Skin of body (tissue), 2 donors: ENCODE results near the gene XRN1. TPM values are rescaled to one million over a fixed set of nuclear protein-coding genes. Genes with fewer than 3 reads are reported as not detected.
"Not testable (repeated sequence)": the region's sequence is repeated elsewhere in the genome, so short reads cannot be mapped to it uniquely, and the experiment has no call there.

Experiments
- DNase-seq: peaks from one replicate; lab custom pipeline; 2025; lab: John Stamatoyannopoulos, UW
- total RNA-seq: library from RNA; depleted of rRNA; stranded (reverse); fragments of >200 nt; gene quantifications from one replicate; pipeline ENCODE4 v1.2.3, GENCODE V29; 2014

Gene XRN1
- total RNA-seq, 1 donor from 2014 or later, result 110 TPM

DNA sequence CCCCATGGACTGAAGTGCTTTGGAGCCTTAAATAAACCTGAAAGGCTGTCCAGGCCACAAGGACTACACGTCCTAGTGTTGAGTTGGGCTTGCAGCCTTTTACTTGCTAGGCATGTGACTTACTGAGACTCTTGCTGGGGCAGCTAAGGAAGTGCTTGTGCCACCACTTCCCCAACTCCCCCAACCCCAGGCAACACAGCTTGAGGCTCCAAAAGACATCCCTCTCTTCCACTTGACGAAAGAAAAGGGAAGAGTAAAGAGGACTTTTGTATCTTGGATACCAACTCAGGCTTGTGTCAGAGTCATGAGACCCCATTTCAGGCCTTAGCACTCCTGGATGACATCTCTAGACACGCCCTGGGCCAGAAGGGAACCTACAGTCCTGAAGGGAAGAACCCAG lies 109.8 kb downstream of the XRN1 start:
- DNase-seq, result no peak

DNA sequence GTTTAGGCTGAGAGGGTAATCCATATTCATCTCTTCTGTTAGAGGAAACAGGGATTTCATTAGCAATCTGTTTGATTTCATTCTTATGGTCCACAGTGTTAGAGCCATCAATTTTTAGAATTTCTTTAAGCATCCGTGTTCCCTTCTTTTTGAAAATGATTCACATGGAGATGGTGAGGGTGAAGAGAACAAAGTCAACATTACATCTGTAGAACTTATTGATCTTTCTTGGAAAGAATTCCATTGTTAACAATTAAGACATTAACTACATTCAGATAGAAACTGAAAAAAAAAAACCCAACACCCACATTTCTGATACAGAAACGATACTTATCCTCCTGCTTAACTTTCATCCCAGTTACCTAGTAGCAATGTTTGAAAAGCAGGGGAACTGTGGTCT lies 115.4 kb downstream of the XRN1 start:
- DNase-seq, result no peak

DNA sequence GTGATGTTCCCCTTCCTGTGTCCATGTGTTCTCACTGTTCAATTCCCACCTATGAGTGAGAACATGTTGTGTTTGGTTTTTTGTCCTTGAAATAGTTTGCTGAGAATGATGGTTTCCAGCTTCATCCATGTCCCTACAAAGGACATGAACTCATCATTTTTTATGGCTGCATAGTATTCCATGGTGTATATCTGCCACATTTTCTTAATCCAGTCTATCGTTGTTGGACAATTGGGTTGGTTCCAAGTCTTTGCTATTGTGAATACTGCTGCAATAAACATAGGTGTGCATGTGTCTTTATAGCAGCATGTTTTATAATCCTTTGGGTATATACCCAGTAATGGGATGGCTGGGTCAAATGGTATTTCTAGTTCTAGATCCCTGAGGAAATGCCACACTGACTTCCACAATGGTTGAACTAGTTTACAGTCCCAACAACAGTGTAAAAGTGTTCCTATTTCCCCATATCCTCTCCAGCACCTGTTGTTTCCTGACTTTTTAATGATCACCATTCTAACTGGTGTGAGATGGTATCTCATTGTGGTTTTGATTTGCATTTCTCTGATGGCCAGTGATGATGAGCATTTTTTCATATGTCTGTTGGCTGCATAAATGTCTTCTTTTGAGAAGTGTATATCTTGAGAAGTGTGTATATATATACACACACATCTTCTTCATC lies 123.4 kb downstream of the XRN1 start:
- DNase-seq, result not testable (repeated sequence)

DNA sequence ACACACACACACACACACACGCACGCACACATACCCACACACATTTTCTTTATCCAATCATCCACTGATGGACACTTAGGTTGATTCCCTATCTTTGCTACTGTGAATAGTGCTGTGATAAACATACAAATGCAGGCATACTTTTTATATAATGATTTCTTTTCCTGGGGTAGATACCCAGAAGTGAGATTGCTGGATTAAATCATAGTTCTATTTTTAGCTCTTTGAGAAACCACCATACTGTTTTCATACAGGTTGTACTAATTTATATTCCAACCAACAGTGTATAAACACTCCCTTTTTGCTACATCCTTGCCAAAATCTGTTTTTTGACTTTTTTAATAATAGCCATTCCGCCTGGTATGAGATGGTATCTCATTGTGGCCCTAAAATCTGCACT lies 127.9 kb downstream of the XRN1 start:
- DNase-seq, result no peak

DNA sequence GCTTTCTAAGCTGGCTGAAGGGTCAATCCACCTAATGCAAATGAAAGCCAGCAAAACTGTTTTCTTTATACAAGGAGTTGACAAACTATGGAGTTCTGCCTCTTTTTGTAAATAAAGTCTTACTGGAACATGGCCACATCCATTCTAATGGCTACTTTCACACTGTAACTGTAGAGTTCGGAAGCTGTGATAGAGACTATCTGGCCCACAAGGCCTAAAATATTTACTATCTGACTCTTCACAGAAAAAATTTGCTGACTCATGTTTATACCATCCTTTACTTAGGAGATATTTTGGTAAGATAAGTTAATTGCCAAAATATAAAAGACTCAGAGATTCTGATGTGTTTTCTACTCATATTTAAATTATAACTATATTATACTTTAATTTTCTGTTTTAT lies 128.7 kb downstream of the XRN1 start:
- no peak for DNase-seq

DNA sequence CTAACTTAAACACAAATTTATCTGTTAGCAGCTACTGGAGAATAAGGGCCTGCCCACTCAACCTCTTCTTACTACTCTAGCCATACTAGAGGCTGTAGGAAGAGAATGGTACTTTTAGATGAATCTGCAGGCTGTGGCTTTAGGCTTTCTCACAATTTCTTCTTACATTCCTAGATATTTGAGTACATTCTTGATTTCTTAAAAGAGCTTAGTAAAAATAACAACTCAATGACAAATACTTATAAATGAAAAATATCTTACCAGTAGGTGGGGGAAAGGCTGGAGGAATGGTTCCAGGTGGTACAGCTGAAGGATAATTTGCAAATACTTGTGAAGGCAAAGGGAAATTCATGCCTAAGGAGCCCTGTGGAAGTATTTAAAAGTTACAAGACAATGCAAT lies 129.5 kb downstream of the XRN1 start:
- DNase-seq, result no peak

DNA sequence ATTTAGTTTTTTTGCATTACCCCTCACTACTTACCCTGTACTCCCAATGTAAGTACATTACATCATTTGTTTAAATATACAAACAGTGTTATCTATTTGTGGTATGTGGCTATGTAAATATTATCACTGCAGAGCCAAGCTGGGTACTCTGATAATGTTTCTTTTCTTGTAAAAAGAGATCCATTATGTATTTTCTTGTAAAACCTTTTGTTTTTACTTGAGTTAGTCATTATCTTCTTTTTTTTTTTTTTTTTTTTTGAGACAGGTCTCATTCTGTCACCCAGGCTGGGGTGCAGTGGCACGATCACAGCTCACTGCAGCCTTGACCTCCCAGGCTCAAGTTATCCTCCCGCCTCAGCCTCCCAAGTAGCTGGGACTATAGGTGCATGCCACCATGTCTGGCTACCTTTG lies 131.9 kb downstream of the XRN1 start:
- not testable (repeated sequence) for DNase-seq

DNA sequence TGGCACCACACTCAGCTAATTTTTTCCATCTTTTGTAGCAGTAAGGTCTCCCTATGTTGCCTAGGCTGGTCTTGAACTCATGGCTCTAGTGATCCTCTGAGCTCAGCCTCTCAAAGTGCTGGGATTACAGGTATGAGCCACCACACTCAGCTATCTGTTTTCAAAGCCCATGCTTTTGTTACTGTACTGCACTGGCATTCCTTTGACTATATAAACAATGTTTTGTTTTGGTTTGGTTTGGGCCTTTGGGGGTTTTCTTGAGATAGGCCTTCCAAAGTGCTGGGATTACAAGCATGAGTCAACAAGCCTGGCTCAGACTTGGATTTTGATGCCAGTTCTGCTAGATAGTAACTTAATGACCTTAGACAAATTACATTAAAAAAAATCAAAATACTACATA lies 132.8 kb downstream of the XRN1 start:
- DNase-seq, result no peak

DNA sequence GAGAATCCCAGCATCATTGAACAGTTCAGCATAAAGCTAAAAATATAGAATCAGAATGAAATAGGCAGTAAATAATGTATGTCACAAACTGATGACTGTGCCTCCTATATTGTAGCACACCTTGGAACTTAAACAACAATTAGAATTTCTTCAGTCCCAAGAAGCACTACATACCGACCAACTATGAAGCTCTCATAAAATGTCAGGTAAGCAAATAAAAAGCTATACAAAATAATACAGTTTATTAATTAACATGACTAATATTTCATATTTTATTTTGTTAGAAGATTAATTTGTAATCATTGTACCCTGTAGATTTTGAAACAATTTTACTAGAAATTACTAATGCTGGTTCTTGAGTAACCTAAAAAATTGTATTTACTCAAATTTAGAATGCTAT lies 137.4 kb downstream of the XRN1 start:
- no peak for DNase-seq

DNA sequence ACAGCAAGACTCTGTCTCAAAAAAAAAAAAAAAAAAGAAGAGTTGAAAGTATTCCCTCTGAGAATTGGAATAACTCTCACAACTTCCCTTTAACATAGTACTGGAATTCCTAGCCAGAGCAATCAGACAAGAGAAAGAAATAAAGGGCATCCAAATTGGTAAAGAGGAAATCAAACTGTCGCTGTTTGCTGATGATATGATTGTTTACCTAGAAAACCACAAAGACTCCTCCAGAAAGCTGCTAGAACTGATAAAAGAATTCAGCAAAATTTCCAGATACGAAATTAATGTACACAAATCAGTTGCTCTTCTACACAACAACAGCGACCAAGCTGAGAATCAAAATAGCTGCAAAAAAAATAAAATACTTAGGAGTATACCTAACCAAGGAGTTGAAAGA lies 145.0 kb downstream of the XRN1 start:
- DNase-seq, result not testable (repeated sequence)

DNA sequence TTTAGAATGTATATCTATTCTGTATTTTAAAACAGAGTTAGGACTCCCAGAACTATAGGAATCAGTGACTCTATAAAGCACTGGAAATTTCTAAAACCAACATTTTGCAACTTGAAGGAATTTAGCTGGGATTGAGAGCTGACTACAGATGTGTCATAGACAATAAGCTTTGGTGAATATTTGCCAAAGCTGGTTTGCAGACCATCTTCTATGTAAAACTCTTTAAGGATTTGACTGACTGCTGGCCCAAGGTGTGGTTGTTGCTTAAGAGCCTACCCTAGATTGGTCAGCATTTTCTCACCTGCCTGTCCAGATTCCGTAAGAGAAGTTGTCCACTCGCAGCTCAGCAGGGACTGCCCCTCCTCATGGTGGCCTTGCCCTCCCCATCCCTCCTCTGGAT lies 149.2 kb downstream of the XRN1 start:
- no peak for DNase-seq

DNA sequence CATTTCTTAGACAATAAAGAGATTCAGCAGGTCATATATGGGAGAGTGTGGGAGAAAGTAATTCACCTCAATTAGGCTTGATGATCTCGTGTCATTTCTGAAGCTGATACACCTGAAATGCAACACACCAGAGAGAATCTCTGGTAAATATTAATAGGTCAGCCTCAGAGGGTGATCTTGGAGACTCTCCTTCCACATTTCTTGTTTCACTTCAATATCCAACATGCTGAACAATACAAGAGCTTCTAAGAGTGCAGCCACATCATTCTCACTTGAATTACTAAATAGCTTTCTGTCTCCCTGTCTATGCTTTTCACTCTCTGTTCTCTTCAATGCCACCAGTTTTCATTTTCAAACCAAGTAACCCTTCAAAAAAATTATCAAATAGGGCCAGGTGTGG lies 151.3 kb downstream of the XRN1 start:
- DNase-seq, result no peak

DNA sequence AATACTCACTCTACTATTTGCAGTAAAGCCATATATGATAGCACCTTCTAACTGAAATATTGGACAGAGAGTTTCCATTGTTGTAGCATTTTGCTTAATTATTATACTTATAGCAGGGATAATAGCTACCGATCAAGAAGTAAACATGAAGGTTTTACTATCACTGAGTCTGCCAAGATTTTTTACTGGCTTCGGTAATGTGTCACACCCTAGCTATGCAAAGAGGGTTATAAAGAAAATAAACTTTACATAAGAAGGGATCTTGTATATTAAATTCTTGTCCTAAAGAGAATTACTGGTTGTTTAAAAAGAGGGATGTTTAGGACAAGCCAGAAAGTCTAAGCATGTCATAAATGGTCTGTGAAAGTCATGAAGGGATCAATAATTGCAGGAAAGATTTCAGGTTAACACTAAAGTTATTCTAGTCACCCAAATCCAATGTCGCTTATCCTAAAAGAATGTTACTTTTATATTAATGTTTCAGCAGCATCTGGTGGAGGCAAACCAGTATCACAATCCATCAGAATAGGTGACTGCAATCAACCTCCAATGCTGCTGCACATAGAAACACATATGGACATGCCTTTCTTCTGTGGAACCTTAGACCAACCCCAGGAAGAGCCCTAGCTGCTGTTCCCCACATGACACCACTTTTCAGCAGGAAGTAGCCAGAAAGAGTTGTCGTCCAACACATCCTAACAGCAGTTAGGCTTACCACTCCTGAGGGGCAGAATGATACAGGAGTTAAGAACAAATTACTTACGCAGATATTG lies 159.8 kb downstream of the XRN1 start:
- DNase-seq, result no peak

DNA sequence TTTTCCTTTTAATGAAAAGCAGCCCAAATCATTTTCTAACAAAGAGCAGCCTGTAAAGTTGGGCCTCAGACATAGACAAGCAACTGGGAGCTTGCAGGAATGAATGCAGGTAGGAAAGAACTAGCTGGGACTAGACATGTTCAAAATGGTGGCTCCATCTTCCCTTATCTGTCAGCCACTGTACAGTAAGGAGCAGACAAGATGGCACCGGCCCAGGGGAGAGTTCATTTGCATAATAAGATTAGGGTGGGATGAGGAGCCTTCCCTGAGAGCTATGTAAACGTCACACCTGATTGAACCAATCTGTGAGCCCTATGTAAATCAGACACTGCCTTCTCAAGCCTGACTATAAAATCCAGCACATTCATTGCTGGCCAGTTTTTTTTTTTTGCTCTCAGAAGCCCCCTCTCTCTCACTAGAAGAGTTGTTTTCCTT lies 162.7 kb downstream of the XRN1 start:
- no peak for DNase-seq

DNA sequence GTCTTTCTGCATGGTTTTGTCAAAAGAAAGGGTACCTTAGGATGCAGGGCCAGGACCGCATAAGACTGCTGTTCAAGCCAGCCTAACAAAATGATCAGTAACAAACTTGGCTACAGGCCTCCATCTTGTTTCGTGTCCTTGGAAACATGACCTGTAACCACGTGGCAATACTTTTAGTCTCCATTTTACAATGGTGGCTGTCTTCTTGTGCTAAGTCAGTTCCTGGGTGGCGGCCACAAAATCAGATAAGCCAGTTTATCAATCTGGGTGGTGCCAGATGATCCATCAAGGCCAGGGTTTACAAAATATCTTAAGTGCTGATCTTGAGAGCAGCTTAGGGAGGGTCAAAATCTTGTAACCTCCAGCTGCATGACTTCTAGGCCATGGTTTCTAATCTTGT lies 165.3 kb downstream of the XRN1 start:
- no peak for DNase-seq

DNA sequence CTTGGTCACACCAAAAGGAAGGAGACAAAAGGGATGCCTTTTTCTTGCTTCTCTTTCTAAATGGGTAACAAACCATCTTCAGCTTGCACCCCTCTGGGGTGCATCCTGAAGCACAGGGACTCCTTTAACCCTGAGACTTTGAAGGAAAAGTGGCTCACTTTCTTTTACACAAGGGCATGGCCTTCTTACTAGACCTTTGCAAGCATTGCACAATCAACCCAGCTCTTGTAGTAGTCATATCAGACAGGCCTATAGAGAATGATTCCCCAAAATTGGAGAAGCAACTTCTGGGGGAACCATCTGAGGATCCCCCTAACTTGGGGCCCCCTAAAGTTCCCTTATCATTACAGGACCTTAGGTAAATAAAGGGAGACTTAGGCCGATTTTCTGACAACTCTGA lies 166.4 kb downstream of the XRN1 start:
- no peak for DNase-seq

DNA sequence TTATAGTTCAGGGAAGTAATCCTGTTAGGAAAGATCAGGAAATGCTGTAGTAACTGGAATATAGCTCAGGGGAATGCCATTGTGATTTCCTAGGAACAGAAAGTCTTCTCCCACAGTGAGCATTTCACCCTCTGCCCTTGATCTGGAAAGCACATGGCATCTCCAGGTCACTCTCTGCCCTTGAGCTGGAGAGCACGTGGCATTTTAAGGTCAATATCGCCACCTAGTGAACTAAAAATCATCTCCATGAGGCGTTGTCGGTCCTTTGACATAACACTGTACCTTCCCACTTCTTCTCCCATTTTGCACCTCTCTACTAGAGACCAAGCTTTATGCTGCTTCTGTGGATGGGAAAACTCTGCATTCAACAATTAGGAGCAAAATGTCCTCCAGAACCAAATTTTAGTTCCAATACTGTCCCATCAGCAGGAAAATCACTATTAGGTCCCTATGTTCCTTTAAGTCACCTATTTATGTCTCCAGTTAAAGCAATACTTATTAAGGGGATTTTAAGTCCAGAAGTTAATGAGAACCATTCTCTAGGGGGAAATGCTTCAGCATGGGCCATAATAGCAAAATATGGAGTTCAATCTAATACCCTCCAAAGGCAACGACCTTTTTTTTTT lies 167.8 kb downstream of the XRN1 start:
- DNase-seq, result peak; percentile 40

DNA sequence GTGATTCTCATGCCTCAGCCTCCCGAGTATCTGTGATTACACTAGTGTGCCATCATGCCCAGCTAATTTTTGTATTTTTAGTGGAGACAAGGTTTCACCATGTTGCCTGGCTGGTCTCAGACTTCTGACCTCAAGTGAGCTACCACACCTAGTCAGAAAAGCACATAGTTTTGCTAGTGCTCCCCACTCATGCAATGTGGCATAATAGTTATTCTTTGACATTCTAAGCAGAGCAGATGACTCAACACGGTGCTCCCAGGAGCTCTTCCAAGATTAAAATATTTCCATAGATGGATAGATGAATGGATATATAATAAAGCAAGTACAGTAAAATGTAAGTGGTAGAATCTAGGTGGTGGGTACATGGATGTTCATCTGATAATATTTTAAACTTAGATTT lies 169.4 kb downstream of the XRN1 start:
- no peak for DNase-seq

DNA sequence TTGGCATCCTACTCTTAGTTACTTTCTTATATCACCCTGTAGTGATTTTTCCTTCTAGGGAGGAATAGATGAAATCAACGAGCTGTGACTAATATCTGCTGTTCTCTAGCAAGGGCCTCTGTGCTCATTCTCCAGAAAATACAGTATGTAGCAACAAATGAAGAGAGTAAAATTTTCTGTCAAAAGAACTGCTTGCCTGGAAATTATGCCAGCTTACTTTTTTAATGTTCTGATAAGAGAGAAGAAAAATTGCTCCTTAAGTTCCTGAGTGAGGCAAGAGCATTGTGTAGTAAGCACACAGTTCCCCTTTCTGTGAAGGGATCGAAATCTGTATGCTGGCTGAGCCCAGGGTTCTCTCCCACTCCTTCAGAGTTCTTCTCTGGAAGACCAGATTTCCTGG lies 171.1 kb downstream of the XRN1 start:
- no peak for DNase-seq

DNA sequence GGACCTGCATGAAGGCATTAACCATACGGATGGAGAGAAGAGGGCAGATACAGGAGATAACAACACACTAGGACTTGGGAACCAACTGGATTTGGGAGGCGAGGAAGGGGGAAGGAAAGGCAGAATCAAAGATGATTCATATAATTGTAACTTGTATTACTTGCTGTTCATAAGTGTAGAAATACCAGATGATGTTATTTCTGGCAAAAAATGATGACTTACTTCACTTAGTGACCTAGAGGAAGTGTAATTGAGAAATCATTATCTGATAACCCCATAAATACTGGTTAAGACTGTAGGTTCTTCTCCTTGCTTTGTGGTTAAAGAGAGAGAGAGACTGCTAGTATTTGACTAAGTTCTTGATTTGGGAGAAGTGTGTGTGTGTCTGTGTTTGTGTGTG lies 172.0 kb downstream of the XRN1 start:
- DNase-seq, result no peak

DNA sequence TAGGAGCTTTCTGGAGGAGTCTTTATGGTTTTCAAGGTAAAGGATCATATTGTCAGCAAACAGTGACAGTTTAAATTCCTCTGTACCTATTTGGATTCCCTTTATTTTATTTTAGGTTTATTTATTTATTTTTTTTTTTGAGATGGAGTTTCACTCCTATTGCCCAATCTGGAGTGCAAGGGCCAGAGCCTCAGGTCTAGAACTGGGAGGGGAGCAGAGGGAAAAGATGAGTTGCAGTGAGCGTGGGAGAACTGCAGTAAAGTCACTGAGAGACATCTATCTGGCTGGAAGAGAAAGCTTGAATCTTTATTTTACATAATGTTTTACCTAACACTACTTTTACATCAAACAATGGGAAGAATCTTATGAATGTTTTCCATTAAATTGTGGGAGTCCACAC lies 172.9 kb downstream of the XRN1 start:
- DNase-seq, result no peak

DNA sequence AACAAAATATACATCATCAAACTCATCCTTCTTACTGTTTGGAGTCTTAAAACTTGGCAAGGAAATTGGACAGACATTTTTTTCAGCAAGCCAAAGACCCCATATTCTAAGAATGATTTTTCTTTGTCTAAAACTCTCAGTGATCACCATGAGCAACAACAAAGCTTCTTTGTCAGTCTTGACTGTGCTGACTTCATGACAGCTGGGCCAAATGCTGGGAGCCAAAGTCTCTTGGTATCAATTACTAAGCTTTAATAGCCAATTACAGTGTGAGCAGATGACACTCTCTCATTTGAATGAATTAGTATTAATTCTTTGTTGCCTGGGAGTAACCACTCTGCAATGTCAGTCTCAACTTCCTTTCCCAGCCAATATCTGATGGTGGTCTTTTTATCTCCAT lies 174.3 kb downstream of the XRN1 start:
- no peak for DNase-seq
